Measurements from ENCODE around the gene CD46. TPM values are rescaled to one million over a fixed set of nuclear protein-coding genes. Genes with fewer than 3 reads are reported as not detected.

The CD46 gene
- total and polyA plus RNA-seq, 10 of the 15 experiments (the other 5 are each of a cell fraction or from before 2014, with no cell fraction given): 61.1 to 198 (median 81.4) TPM

- intact Hi-C loops (cut with micrococcal nuclease; ENCODE audit: unreplicated experiment) (no loop called here), in situ Hi-C loops (cut with MboI) (no loop called here)
- peak overlapping the region; percentile 86 for H3K27ac ChIP-seq (ENCODE audit: control insufficient read depth, insufficient read depth)
- ATAC-seq: peak; percentile 59
- H3K79me2 ChIP-seq (ENCODE audit: control insufficient read depth, insufficient read depth, low read length): peaks cover 55% of the 10 kb centered on the region
- ChIA-PET RAD21 (ENCODE audit: unreplicated experiment) (no interaction called here), SMC1A (ENCODE audit: uncharacterized antibody, unreplicated experiment) (interaction anchor here (0.9 to 2.4 kb wide), 4 partner anchors 44 to 210 kb away, joined by 3 to 6 read pairs (median 4); no protein-coding TSS in a partner anchor), CTCF (interaction anchor here (0.8 to 2.3 kb wide), 6 partner anchors 11 to 124 kb away, joined by 3 to 12 read pairs (median 4); no protein-coding TSS in a partner anchor), POLR2A (interaction anchor here (0.6 to 1.3 kb wide), 5 partner anchors 34 to 133 kb away, joined by 3 to 4 read pairs (median 3); no protein-coding TSS in a partner anchor)
- 5% methylated on average over 29 of the region's 30 CpGs for WGBS (ENCODE audit: insufficient coverage, insufficient replicate concordance, low lambda C conversion rate, missing lambda C conversion rate)
- H3K4me2 ChIP-seq (ENCODE audit: control insufficient read depth, insufficient read depth): peak overlapping the region; percentile 80
- DNase-seq (ENCODE audit: low read depth, low spot score): no peak
- H3K36me3 ChIP-seq (ENCODE audit: control insufficient read depth in 2 of 2, insufficient read depth in 2 of 2, low read length in 1 of 2): no peaks in the 10 kb centered on the region
- peak overlapping the region; percentile 84 for H3K4me3 ChIP-seq
- no peak for FAIRE-seq
- BruUV-seq (replicated peaks): TSS peak; percentile 63
- no peaks in the 10 kb centered on the region; the same call in 2 of the 3 replicates for H3K9me3 ChIP-seq (replicated peaks; ENCODE audit: control insufficient read depth, insufficient read depth, low read length)
- H3K27me3 ChIP-seq (replicated peaks in 1 of 2; ENCODE audit: control insufficient read depth in 2 of 2, insufficient read depth in 2 of 2, low read length in 1 of 2): no peaks in the 10 kb centered on the region
- H2AFZ ChIP-seq (ENCODE audit: control insufficient read depth, low read depth, low read length): peak overlapping the region; percentile 82
- no peaks in the 10 kb centered on the region for H4K20me1 ChIP-seq (ENCODE audit: control insufficient read depth, insufficient read depth)
- H3K4me1 ChIP-seq (ENCODE audit: control insufficient read depth, insufficient read depth, low read length): peaks cover 11% of the 10 kb centered on the region
- peak overlapping the region; percentile 84 for H3K9ac ChIP-seq (ENCODE audit: control insufficient read depth, insufficient read depth, low read length)
- TF ChIP-seq IKZF2 (IDR thresholded peaks at IDR 0.05) (0 out of 4 replicates have a peak, but pooled peaks of 1 of the 2 experiments have one; percentile 3), CHD4 (IDR thresholded peaks at IDR 0.05) (no peak), BHLHE40 (IDR thresholded peaks at IDR 0.05; ENCODE audit: borderline replicate concordance in 1 of 2, low read depth in 2 of 2, low read length in 1 of 2) (peak in 1 of 2 experiments; percentile 65; a peak in 2 of 4 replicates), ZNF207 (IDR thresholded peaks at IDR 0.05; ENCODE audit: borderline replicate concordance) (no peak), RUNX3 (IDR thresholded peaks at IDR 0.05; ENCODE audit: low read length) (peak; percentile 0; the same call in 1 of the 2 replicates), EGR1 (IDR thresholded peaks at IDR 0.05; ENCODE audit: borderline replicate concordance in 1 of 2, low read depth in 2 of 2, low read length in 2 of 2) (peak in 1 of 2 experiments; percentile 76; a peak in 2 of 3 replicates), BRCA1 (IDR thresholded peaks at IDR 0.05; ENCODE audit: low read depth, low read length) (no peak), BACH1 (IDR thresholded peaks at IDR 0.05; ENCODE audit: borderline replicate concordance) (0 out of 2 replicates have a peak, but pooled peaks have one; percentile 30), SRF (IDR thresholded peaks at IDR 0.05; ENCODE audit: low read depth in 2 of 2, low read length in 2 of 2) (no peak), CHD1 (IDR thresholded peaks at IDR 0.05; ENCODE audit: low read depth, low read length) (no peak), TCF7 (IDR thresholded peaks at IDR 0.05; ENCODE audit: borderline replicate concordance) (no peak), MYB (IDR thresholded peaks at IDR 0.05; ENCODE audit: borderline replicate concordance, low read depth, low read length) (no peak), E2F8 (IDR thresholded peaks at IDR 0.05; ENCODE audit: low read depth, partially characterized antibody) (no peak), RAD51 (IDR thresholded peaks at IDR 0.05) (no peak), PBX3 (IDR thresholded peaks at IDR 0.05; ENCODE audit: insufficient replicate concordance, low read depth, low read length) (no peak), RFX5 (IDR thresholded peaks at IDR 0.05; ENCODE audit: low read depth, low read length) (no peak), ETV6 (conservative IDR thresholded peaks at IDR 0.05 in 1 of 2, IDR thresholded peaks at IDR 0.05 in 1 of 2; ENCODE audit: borderline replicate concordance in 1 of 2, low read depth in 1 of 2) (no peak), ZBTB33 (IDR thresholded peaks at IDR 0.05) (no peak)
Measured at GRCh38 chr1:207752456-207752998, 673 bp downstream of the CD46 start.
